ENCODE results near the gene PACC1.
"Not testable (repeated sequence)": the region's sequence is repeated elsewhere in the genome, so short reads cannot be mapped to it uniquely, and the experiment has no call there.

PACC1 gene

GRCh38 chr1:212395678-212396437, 18.8 kb downstream of the PACC1 start:
- not testable (repeated sequence) for DNase-seq

GRCh38 chr1:212388985-212389716, 25.5 kb downstream of the PACC1 start:
- no peak for DNase-seq

- DNase-seq, result no peak
Observed at GRCh38 chr1:212386029-212386428, 28.7 kb downstream of the PACC1 start.

GRCh38 chr1:212381397-212382035, 33.2 kb downstream of the PACC1 start:
- DNase-seq, result peak; percentile 28 to 45

GRCh38 chr1:212379366-212379765, 35.3 kb downstream of the PACC1 start:
- DNase-seq, result no peak

- no peak for DNase-seq
Observed at GRCh38 chr1:212377644-212378043, 37.0 kb downstream of the PACC1 start.

- no peak for DNase-seq
Observed at GRCh38 chr1:212375986-212376385, 38.7 kb downstream of the PACC1 start.

GRCh38 chr1:212368073-212368484, 46.6 kb downstream of the PACC1 start:
- DNase-seq, result peak; percentile 48 to 80

- DNase-seq, result no peak
Observed at GRCh38 chr1:212367474-212368072, 47.1 kb downstream of the PACC1 start.

GRCh38 chr1:212366901-212367300, 47.8 kb downstream of the PACC1 start:
- DNase-seq, result no peak

- DNase-seq, result no peak
Observed at GRCh38 chr1:212364985-212365384, 49.7 kb downstream of the PACC1 start.

GRCh38 chr1:212359794-212360479, 54.7 kb downstream of the PACC1 start:
- DNase-seq, result no peak

- DNase-seq, result no peak
Observed at GRCh38 chr1:212355230-212355969, 59.3 kb downstream of the PACC1 start.

- no peak for DNase-seq
Observed at GRCh38 chr1:212354464-212354863, 60.2 kb downstream of the PACC1 start.

- no peak for DNase-seq
Observed at GRCh38 chr1:212353181-212353580, 61.5 kb downstream of the PACC1 start.

GRCh38 chr1:212351588-212352362, 62.9 kb downstream of the PACC1 start:
- DNase-seq, result no peak

GRCh38 chr1:212346601-212347000, 68.1 kb downstream of the PACC1 start:
- no peak for DNase-seq

- no peak for DNase-seq
Observed at GRCh38 chr1:212344905-212345304, 69.8 kb downstream of the PACC1 start.

- no peak for DNase-seq
Observed at GRCh38 chr1:212341090-212341489, 73.6 kb downstream of the PACC1 start.

- DNase-seq, result no peak
Observed at GRCh38 chr1:212329105-212329504, 85.6 kb downstream of the PACC1 start.

GRCh38 chr1:212328248-212328647, 86.4 kb downstream of the PACC1 start:
- no peak for DNase-seq
